HepG2 (cell line): ENCODE data around the gene KCNIP4. TPM values are rescaled to one million over a fixed set of nuclear protein-coding genes. Genes with fewer than 3 reads are reported as not detected.

Source experiments
- ATAC-seq: fragments of 200-7000 bp; cut with Tn5 transposase; 3 replicates; pipeline ENCODE4 v1.9.1; 2020; ENCODE audit warnings: mild to moderate bottlenecking, moderate library complexity
- BruUV-seq: library from RNA; stranded (reverse); fragments of 400-500 nt; replicated peaks from 2 replicates; lab custom pipeline; 2021; lab: Mats Ljungman, UMichigan
- CTCF ChIA-PET: fragments of 300-600 bp; formaldehyde crosslinking; extraction: SDS; loops from one replicate; lab custom pipeline; 2021; ENCODE audit warnings: low total read pairs, inconsistent platforms, low intra/inter-chr PET ratio; lab: Yijun Ruan, JAX
- POLR2A ChIA-PET: fragments of 350-600 bp; sonication (Branson Sonifier 250); formaldehyde crosslinking; loops from one replicate; lab custom pipeline; 2020; ENCODE audit warnings: antibody characterized with exemption, inconsistent platforms; lab: Yijun Ruan, JAX
- DNase-seq: peaks from one replicate; pipeline ENCODE4 v3.0.0-alpha.2; 2015; ENCODE audit warnings: low spot score
- FAIRE-seq: peaks from 3 replicates; lab custom pipeline; 2011; peaks lifted over from hg19 to GRCh38; lab: Jason Lieb, UNC
- H2AFZ ChIP-seq: one replicate; pipeline ENCODE4 v1.6.1; 2011; ENCODE audit warnings: low read length, inconsistent platforms
- H3K27ac ChIP-seq: fragments of 300-600 bp; 3 replicates; pipeline ENCODE4 v1.8.0; 2011; ENCODE audit warnings: mixed run types, mild to moderate bottlenecking, mixed read lengths, low read length, inconsistent platforms; ENCODE audit not compliant: insufficient read depth; ENCODE audit errors: extremely low read length
- H3K27me3 ChIP-seq, 2 experiments: fragments of 200-600 bp in 1 of 2; 2 replicates in 1 of 2; 3 replicates in 1 of 2; pipeline versions ENCODE4 v1.6.0 to v1.8.0; 2011; ENCODE audit warnings: low read length in 2 of 2, mild to moderate bottlenecking in 2 of 2, moderate library complexity in 2 of 2, inconsistent platforms in 1 of 2; ENCODE audit not compliant: insufficient read depth in 2 of 2, control insufficient read depth in 1 of 2
- H3K36me3 ChIP-seq, 2 experiments: fragments of 200-600 bp in 1 of 2; replicated peaks in 1 of 2; 2 replicates in 1 of 2; 3 replicates in 1 of 2; pipeline versions ENCODE4 v1.5.1 to v1.8.0; 2011; ENCODE audit warnings: low read length in 2 of 2, inconsistent platforms in 1 of 2; ENCODE audit not compliant: insufficient read depth in 2 of 2, control insufficient read depth in 1 of 2
- H3K4me1 ChIP-seq: 2 replicates; pipeline ENCODE4 v1.5.1; 2012; ENCODE audit warnings: low read length, inconsistent platforms; ENCODE audit not compliant: insufficient read depth
- H3K4me2 ChIP-seq: 2 replicates; pipeline ENCODE4 v1.6.0; 2011; ENCODE audit warnings: low read depth, low read length, inconsistent platforms
- H3K4me3 ChIP-seq, 3 experiments: fragments of 200-600 bp in 1 of 3; sonication (generic), shearing (Covaris generic) in 1 of 3; replicated peaks in 1 of 3; 2 replicates each; pipeline ENCODE4 v1.5.1; 2011 to 2016; ENCODE audit warnings: low read length in 3 of 3, inconsistent platforms in 2 of 3, low read depth in 2 of 3, mild to moderate bottlenecking in 2 of 3, control low read depth in 1 of 3, mixed read lengths in 1 of 3; ENCODE audit not compliant: insufficient read depth in 1 of 3
- H3K79me2 ChIP-seq: one replicate; pipeline ENCODE4 v1.6.1; 2011; ENCODE audit warnings: low read length, inconsistent platforms; ENCODE audit not compliant: insufficient read depth
- H3K9ac ChIP-seq: 2 replicates; pipeline ENCODE4 v1.6.0; 2011; ENCODE audit warnings: mild to moderate bottlenecking, low read depth, low read length, inconsistent platforms; ENCODE audit not compliant: insufficient read depth
- H3K9me3 ChIP-seq: 2 replicates; pipeline ENCODE4 v1.5.1; 2012; ENCODE audit warnings: mild to moderate bottlenecking, low read length
- H4K20me1 ChIP-seq: 2 replicates; pipeline ENCODE4 v1.6.0; 2011; ENCODE audit warnings: inconsistent platforms, mild to moderate bottlenecking, low read length, moderate library complexity; ENCODE audit not compliant: insufficient read depth
- ARNT2 ChIP-seq: sonication (generic); formaldehyde crosslinking; IDR thresholded peaks from 2 replicates; pipeline ENCODE4 v1.8.0; 2022; ENCODE audit warnings: mild to moderate bottlenecking, low read depth, missing genetic modification reagents, moderate library complexity
- ATF7 ChIP-seq, 2 experiments: fragments of 450-650 bp in 1 of 2; sonication (generic) in 1 of 2; formaldehyde crosslinking in 1 of 2; IDR thresholded peaks; 2 replicates each; pipeline versions ENCODE4 v1.4.0 to v1.6.1; 2016 to 2020; ENCODE audit warnings: antibody characterized with exemption in 1 of 2, mild to moderate bottlenecking in 1 of 2, missing genetic modification reagents in 1 of 2
- BCLAF1 ChIP-seq: fragments of 450-650 bp; IDR thresholded peaks from 2 replicates; pipeline ENCODE4 v1.6.1; 2017; ENCODE audit warnings: mild to moderate bottlenecking
- CBX5 ChIP-seq: sonication (generic); formaldehyde crosslinking; IDR thresholded peaks from 2 replicates; pipeline ENCODE4 v1.4.0; 2020; ENCODE audit warnings: missing genetic modification reagents, borderline replicate concordance
- GFI1 ChIP-seq: sonication (generic); formaldehyde crosslinking; IDR thresholded peaks from 2 replicates; pipeline ENCODE4 v1.5.0; 2020; ENCODE audit warnings: missing genetic modification reagents, mild to moderate bottlenecking, borderline replicate concordance
- HNRNPH1 ChIP-seq: fragments of 200-400 bp; formaldehyde crosslinking; optimal IDR thresholded peaks from 2 replicates; pipeline ENCODE3; 2017; ENCODE audit warnings: mild to moderate bottlenecking, low read depth, low read length
- MIER2 ChIP-seq: IDR thresholded peaks from 2 replicates; pipeline ENCODE4 v1.6.1; 2016; ENCODE audit warnings: missing biosample characterization, missing genetic modification reagents
- PHF20 ChIP-seq: sonication (generic); formaldehyde crosslinking; IDR thresholded peaks from 2 replicates; pipeline ENCODE4 v1.5.0; 2020; ENCODE audit warnings: mild to moderate bottlenecking, missing genetic modification reagents
- POGZ ChIP-seq: sonication (generic); formaldehyde crosslinking; IDR thresholded peaks from 2 replicates; pipeline ENCODE4 v1.4.0; 2020; ENCODE audit warnings: mild to moderate bottlenecking, missing genetic modification reagents
- SNAPC2 ChIP-seq: sonication (generic); formaldehyde crosslinking; IDR thresholded peaks from 2 replicates; pipeline ENCODE4 v1.8.1; 2022; ENCODE audit warnings: mild to moderate bottlenecking, missing genetic modification reagents
- SNAPC4 ChIP-seq: sonication (generic); formaldehyde crosslinking; IDR thresholded peaks from 2 replicates; pipeline ENCODE4 v1.4.0; 2020; ENCODE audit warnings: mild to moderate bottlenecking, missing genetic modification reagents
- ZBTB25 ChIP-seq: IDR thresholded peaks from 2 replicates; pipeline ENCODE4 v1.6.1; 2018; ENCODE audit warnings: missing genetic modification reagents
- ZNF180 ChIP-seq: sonication (generic); formaldehyde crosslinking; IDR thresholded peaks from 2 replicates; pipeline ENCODE4 v1.4.0; 2020; ENCODE audit warnings: low read depth, missing genetic modification reagents, borderline replicate concordance
- ZNF546 ChIP-seq: sonication (generic); formaldehyde crosslinking; conservative IDR thresholded peaks from 2 replicates; pipeline ENCODE4 v1.8.1; 2023; ENCODE audit warnings: mild to moderate bottlenecking, missing genetic modification reagents
- ZNF720 ChIP-seq: sonication (generic); formaldehyde crosslinking; IDR thresholded peaks from 2 replicates; pipeline ENCODE4 v1.4.0; 2020; ENCODE audit warnings: missing genetic modification reagents
- ZSCAN29 ChIP-seq: sonication (generic); formaldehyde crosslinking; conservative IDR thresholded peaks from 2 replicates; pipeline ENCODE4 v1.4.0; 2020; ENCODE audit warnings: mild to moderate bottlenecking, missing genetic modification reagents
- WGBS: methylation state at CpG from one replicate; pipeline ENCODE4 v1.1.6; 2017; ENCODE audit warnings: low lambda C conversion rate; 5-methylcytosine and 5-hydroxymethylcytosine counted together
- in situ Hi-C: cut with HindIII; loops from 2 replicates; pipeline ENCODE4 v1.10.0; 2017; ENCODE audit warnings: low pct_unique_long_range_greater_than_20kb; ENCODE audit not compliant: extremely low pct_ligation_motif_present
- intact Hi-C: fragments of 100-400 bp; cut with micrococcal nuclease; formaldehyde crosslinking; loops from one replicate; pipeline ENCODE4 v1.10.0; 2022; ENCODE audit not compliant: unreplicated experiment
- polyA plus RNA-seq, 8 experiments: library from polyadenylated mRNA; depleted of rRNA in 3 of 8; stranded (reverse) in 7 of 8; unstranded in 1 of 8; fragments of >200 nt; fragmentation: Illumina TruSeq in 4 of 8; extraction: Trizol in 4 of 8; gene quantifications; 2 replicates each; pipeline versions ENCODE4 v1.2.1 to v1.2.3, GENCODE V29; 2011 to 2016; ENCODE audit warnings: low read depth in 4 of 8, missing spikeins in 1 of 8, mixed read lengths in 1 of 8; ENCODE audit not compliant: insufficient read depth in 1 of 8
- total RNA-seq, 5 experiments: library from RNA; depleted of rRNA; stranded (reverse); fragments of >200 nt; fragmentation: Illumina TruSeq; extraction: Trizol; gene quantifications; 2 replicates each; pipeline ENCODE4 v1.2.3, GENCODE V29; 2016; ENCODE audit warnings: low read depth in 1 of 5

Gene KCNIP4
- total and polyA plus RNA-seq, 2 of the 13 experiments (the other 11 are each of a cell fraction or from before 2014, with no cell fraction given), result 0.09 TPM; not detected in 1

DNA sequence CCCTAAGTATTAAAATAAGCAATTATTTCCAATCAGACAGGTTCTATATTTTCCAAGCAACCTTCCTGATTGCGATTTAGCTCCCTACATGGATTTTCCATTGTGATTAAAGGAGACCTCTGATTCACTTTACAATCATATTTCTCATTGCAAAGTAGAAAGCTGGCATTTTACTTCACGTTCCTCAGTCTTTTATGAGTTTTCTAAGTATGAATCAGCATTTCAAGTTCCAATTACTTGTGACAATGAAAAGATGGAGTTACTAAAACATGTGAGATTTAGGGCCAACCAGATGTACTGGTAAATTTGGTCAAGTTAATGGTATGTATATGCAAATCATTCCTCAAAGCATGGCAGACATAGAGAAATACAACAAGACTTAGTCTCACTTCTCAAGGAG lies 206.2 kb downstream of the KCNIP4 start:
- Histone ChIP-seq H3K9me3 (no peaks in the 10 kb centered on the region), H3K4me3 (no peak overlapping the region), H3K36me3 (no peaks in the 10 kb centered on the region), H3K9ac (no peak overlapping the region), H3K79me2 (no peaks in the 10 kb centered on the region), H2AFZ (no peak overlapping the region), H4K20me1 (no peaks in the 10 kb centered on the region), H3K4me2 (no peak overlapping the region), H3K27me3 (no peaks in the 10 kb centered on the region), H3K4me1 (no peaks in the 10 kb centered on the region), H3K27ac (no peak overlapping the region)
- ChIA-PET CTCF (no interaction called here), POLR2A (no interaction called here)
- FAIRE-seq, result no peak
- ATAC-seq, result no peak
- intact Hi-C loops, result no loop called here
- no TSS peak for BruUV-seq
- DNase-seq, result no peak
- 1% methylated on average over 2 of the region's 2 CpGs for WGBS
- in situ Hi-C loops, result no loop called here
- no peak for TF ChIP-seq ZBTB25
- TF ChIP-seq POGZ (CRISPR knock-in tag), result no peak
- TF ChIP-seq ATF7 (IDR thresholded peaks at IDR 0.05), result no peak
- TF ChIP-seq ATF7 (CRISPR knock-in tag; IDR thresholded peaks at IDR 0.05), result no peak
- TF ChIP-seq SNAPC4 (CRISPR knock-in tag), result no peak
- TF ChIP-seq HNRNPH1, result no peak
- no peak for TF ChIP-seq ZSCAN29 (CRISPR knock-in tag)
- no peak for TF ChIP-seq ZNF180 (CRISPR knock-in tag)
- TF ChIP-seq SNAPC2 (CRISPR knock-in tag), result no peak
- no peak for TF ChIP-seq ZNF546 (CRISPR knock-in tag)
- no peak for TF ChIP-seq ARNT2 (CRISPR knock-in tag)
- no peak for TF ChIP-seq CBX5 (CRISPR knock-in tag)
- TF ChIP-seq BCLAF1, result no peak
- TF ChIP-seq GFI1 (CRISPR knock-in tag), result no peak
- no peak for TF ChIP-seq ZNF720
- no peak for TF ChIP-seq PHF20
- no peak for TF ChIP-seq MIER2 (CRISPR knock-in tag)
